ENCODE data around the gene HACD2.
A peak's percentile ranks its signal among the peaks of the same experiment; 100 is the strongest.

The HACD2 gene

DNA sequence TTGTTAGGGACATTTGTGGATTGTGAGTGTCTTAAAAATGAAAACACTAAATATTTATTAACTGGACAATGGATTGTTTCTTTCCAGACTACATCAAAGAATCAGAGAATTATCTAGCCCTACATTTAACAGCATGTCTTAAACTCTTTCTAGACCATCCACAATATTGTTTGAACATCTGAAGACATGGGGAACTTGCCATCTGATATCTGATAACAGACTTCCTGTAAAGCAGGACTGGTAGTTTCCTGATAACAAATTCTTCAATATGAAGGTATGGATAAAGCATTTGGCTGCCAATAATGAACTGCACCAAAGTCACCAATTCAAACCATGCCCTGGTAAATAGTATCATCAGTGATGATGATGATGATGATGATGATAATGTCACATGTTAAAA, 26.2 kb upstream of the HACD2 start:
- Histone ChIP-seq H3K4me3 (ENCODE audit: severe bottlenecking) (no peak overlapping the region), H3K36me3 (ENCODE audit: low read depth) (peaks cover 47% of the 10 kb centered on the region)
- DNase-seq (ENCODE audit: low spot score) = no peak

DNA sequence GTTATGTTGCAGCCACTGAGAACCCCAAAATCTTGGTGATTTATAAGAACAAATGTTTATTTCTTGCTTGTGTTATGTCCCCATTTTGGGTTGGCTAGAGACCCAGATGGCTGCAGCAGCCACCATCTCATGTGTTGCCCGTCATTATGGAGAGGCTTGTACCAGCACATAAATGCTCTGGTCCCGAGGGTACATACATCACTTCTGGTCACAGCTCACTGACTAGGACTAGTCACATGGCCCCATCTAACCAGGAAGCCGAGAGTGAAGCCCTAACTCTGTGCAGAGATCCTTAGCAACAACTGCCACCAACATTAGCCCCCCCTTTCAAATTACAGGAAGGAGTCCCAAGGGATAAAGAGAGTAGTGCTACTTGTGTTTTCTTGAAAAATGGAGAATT, 25.5 kb upstream of the HACD2 start:
- ATAC-seq (ENCODE audit: low read depth) = no peak
- H3K4me3 ChIP-seq (ENCODE audit: severe bottlenecking) = no peak overlapping the region
- no peak overlapping the region for H3K27ac ChIP-seq (ENCODE audit: poor library complexity, severe bottlenecking)
- peaks cover 18% of the 10 kb centered on the region for H3K4me1 ChIP-seq (ENCODE audit: insufficient read depth, poor library complexity, severe bottlenecking)
- no peaks in the 10 kb centered on the region for H3K9me3 ChIP-seq (ENCODE audit: severe bottlenecking)
- no peaks in the 10 kb centered on the region for H3K27me3 ChIP-seq (ENCODE audit: insufficient read depth, poor library complexity, severe bottlenecking)
- DNase-seq (ENCODE audit: low spot score) = no peak
- H3K36me3 ChIP-seq (ENCODE audit: low read depth) = peaks cover 45% of the 10 kb centered on the region
- TF ChIP-seq, protein P1, sequence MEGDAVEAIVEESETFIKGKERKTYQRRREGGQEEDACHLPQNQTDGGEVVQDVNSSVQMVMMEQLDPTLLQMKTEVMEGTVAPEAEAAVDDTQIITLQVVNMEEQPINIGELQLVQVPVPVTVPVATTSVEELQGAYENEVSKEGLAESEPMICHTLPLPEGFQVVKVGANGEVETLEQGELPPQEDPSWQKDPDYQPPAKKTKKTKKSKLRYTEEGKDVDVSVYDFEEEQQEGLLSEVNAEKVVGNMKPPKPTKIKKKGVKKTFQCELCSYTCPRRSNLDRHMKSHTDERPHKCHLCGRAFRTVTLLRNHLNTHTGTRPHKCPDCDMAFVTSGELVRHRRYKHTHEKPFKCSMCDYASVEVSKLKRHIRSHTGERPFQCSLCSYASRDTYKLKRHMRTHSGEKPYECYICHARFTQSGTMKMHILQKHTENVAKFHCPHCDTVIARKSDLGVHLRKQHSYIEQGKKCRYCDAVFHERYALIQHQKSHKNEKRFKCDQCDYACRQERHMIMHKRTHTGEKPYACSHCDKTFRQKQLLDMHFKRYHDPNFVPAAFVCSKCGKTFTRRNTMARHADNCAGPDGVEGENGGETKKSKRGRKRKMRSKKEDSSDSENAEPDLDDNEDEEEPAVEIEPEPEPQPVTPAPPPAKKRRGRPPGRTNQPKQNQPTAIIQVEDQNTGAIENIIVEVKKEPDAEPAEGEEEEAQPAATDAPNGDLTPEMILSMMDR (IDR thresholded peaks at IDR 0.05; ENCODE audit: poor library complexity, severe bottlenecking) = no peak

More for the DNA sequence above, 26.2 kb upstream of the HACD2 start:
- TF ChIP-seq, protein P1 (IDR thresholded peaks at IDR 0.05; ENCODE audit: poor library complexity, severe bottlenecking) = no peak
- Histone ChIP-seq H3K4me1 (ENCODE audit: insufficient read depth, poor library complexity, severe bottlenecking) (peaks cover 10% of the 10 kb centered on the region), H3K27me3 (ENCODE audit: insufficient read depth, poor library complexity, severe bottlenecking) (no peaks in the 10 kb centered on the region), H3K9me3 (ENCODE audit: severe bottlenecking) (no peaks in the 10 kb centered on the region), H3K27ac (ENCODE audit: poor library complexity, severe bottlenecking) (no peak overlapping the region)
- ATAC-seq (ENCODE audit: low read depth) = no peak

DNA sequence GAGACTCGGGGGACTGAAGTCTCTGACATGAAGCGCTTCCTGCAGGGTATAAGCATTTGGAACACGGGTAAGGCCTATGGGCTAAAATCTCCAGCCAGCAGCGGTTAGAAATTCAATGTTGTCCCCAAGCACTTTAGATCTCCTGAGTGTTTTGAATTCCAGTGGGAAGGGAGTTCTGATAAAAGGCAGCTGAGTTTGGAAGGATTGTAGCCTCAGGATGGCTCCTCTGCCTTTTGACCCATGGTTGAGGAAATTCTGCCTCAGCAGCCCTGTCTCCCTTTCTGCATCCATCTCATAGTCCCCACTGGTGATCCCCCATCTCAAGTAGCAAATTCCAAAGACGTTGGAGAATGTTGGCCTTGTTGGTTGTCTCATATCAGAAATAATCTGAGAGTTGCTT, 24.2 kb upstream of the HACD2 start:
- TF ChIP-seq, protein P1 (IDR thresholded peaks at IDR 0.05; ENCODE audit: poor library complexity, severe bottlenecking) = no peak
- Histone ChIP-seq H3K4me1 (ENCODE audit: insufficient read depth, poor library complexity, severe bottlenecking) (peaks cover 29% of the 10 kb centered on the region), H3K27ac (ENCODE audit: poor library complexity, severe bottlenecking) (no peak overlapping the region), H3K27me3 (ENCODE audit: insufficient read depth, poor library complexity, severe bottlenecking) (no peaks in the 10 kb centered on the region), H3K36me3 (ENCODE audit: low read depth) (peaks cover 40% of the 10 kb centered on the region), H3K4me3 (ENCODE audit: severe bottlenecking) (no peak overlapping the region), H3K9me3 (ENCODE audit: severe bottlenecking) (no peaks in the 10 kb centered on the region)
- no peak for DNase-seq (ENCODE audit: low spot score)
- no peak for ATAC-seq (ENCODE audit: low read depth)

DNA sequence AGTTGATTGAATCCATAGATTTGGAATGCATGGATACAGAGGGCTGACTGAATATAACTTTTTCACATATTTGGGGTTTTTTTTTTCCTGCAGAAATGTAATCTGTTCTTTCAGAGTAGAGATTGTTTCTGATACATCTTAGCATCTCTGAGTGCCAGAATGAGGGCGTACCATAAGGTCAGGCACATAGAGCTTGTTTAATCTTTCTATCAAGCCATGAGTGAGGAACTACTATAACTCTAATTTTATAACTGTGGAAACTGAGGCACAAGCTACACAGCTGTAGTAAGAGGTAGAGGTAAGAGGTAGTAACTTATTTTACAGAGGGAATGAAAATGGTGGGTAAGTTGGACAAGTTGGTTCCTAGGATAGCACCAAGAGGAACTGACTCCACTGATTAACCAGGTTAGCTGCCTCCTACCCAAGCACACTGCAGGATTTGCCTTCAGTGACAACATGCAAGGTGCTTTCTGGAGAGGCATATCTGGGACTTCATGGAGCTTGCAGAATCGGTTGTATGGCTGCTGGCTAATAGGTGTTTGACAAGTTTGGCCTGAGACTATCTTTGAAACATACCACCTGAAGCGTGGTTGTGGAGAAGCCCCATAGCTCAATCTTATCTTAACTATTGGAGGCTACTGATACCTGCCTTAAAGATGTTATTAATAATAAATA, 23.5 kb upstream of the HACD2 start:
- Histone ChIP-seq H3K4me3 (ENCODE audit: severe bottlenecking) (no peak overlapping the region), H3K27ac (ENCODE audit: poor library complexity, severe bottlenecking) (no peak overlapping the region), H3K9me3 (ENCODE audit: severe bottlenecking) (no peaks in the 10 kb centered on the region), H3K27me3 (ENCODE audit: insufficient read depth, poor library complexity, severe bottlenecking) (no peaks in the 10 kb centered on the region), H3K4me1 (ENCODE audit: insufficient read depth, poor library complexity, severe bottlenecking) (peaks cover 31% of the 10 kb centered on the region), H3K36me3 (ENCODE audit: low read depth) (peaks cover 39% of the 10 kb centered on the region)
- TF ChIP-seq, protein P1 (IDR thresholded peaks at IDR 0.05; ENCODE audit: poor library complexity, severe bottlenecking) = no peak
- DNase-seq (ENCODE audit: low spot score) (no peak), ATAC-seq (ENCODE audit: low read depth) (no peak)

DNA sequence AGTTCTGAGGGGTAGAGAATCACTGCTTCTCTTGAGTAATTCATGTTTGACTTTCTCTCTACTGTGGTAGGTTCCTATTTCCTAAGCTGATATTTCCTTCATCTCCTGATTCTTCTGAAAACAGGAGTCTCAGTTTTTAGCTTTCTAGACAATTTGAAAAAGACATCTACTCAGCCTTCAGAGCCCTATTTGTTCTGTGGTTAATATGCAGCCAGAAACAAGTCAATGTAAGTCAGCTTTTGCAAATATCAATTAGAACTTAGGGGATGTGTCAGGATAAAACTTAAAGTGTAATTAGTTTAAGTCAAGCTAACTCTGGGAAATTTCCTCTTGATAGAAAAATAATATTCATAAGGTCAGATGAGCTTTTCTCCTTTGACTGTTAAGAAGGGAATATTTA, 21.7 kb upstream of the HACD2 start:
- no peak for ATAC-seq (ENCODE audit: low read depth)
- H3K9me3 ChIP-seq (ENCODE audit: severe bottlenecking) = no peaks in the 10 kb centered on the region
- peaks cover 26% of the 10 kb centered on the region for H3K36me3 ChIP-seq (ENCODE audit: low read depth)
- no peak for DNase-seq (ENCODE audit: low spot score)
- H3K27me3 ChIP-seq (ENCODE audit: insufficient read depth, poor library complexity, severe bottlenecking) = no peaks in the 10 kb centered on the region
- TF ChIP-seq, protein P1 (IDR thresholded peaks at IDR 0.05; ENCODE audit: poor library complexity, severe bottlenecking) = no peak
- H3K27ac ChIP-seq (ENCODE audit: poor library complexity, severe bottlenecking) = peak overlapping the region; percentile 94
- peaks cover 49% of the 10 kb centered on the region for H3K4me1 ChIP-seq (ENCODE audit: insufficient read depth, poor library complexity, severe bottlenecking)
- H3K4me3 ChIP-seq (ENCODE audit: severe bottlenecking) = no peak overlapping the region

Measured in RWPE2 (cell line).